A549 (cell line): ENCODE measurements around the gene FAAP100.

Experiments
- MAX ChIP-seq: IDR thresholded peaks from 2 replicates; pipeline ENCODE4 v1.6.1; 2012
- RCOR1 ChIP-seq: fragments of 150-350 bp; IDR thresholded peaks from 2 replicates; pipeline ENCODE4 v1.6.1; 2014; ENCODE audit warnings: antibody characterized with exemption, low read length, low read depth
- RFX5 ChIP-seq: fragments of 450-650 bp; IDR thresholded peaks from 2 replicates; pipeline ENCODE4 v1.7.1; 2014; ENCODE audit warnings: antibody characterized with exemption, mild to moderate bottlenecking, moderate library complexity
- TF ChIP-seq, protein P1 (sequence below): fragments of >200 bp; sonication (Bioruptor Twin); formaldehyde crosslinking; IDR thresholded peaks from 3 replicates; pipeline ENCODE4 v1.5.1; 2016

DNA sequence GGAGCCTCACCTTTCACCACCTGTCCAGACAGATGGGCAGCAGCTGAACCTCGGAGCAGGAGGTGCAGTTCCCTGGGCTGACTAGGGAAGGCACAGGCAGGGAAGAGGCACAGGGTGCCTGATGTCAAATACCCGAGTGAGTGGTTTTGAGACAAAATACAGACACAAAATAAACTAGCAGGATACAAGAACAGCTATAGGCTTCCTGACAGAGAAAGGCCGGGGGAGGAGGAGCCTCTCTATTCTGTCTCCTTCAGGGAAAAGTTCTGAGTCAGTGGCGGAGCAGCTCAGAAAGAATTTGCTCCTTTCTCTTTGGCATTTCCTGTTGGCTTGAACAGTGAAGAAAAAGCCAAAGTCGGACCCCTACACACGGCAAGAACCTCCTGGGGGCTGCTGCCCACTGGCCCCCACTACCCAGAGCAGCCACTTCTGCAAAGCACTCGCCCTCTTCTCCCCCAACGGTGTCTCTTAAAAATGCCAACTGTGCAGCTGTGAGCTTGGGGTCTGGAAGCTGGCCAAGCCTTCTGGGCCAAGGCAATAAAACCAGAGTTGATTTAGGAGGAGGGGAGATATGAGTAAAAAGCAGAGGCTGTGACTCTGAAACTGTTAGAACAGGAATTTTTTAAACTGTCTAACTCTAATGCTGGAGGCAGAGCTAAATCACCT lies 14.4 kb upstream of the FAAP100 start:
- TF ChIP-seq MAX (peak; percentile 78), RFX5 (no peak), RCOR1 (no peak)
- TF ChIP-seq, protein P1, sequence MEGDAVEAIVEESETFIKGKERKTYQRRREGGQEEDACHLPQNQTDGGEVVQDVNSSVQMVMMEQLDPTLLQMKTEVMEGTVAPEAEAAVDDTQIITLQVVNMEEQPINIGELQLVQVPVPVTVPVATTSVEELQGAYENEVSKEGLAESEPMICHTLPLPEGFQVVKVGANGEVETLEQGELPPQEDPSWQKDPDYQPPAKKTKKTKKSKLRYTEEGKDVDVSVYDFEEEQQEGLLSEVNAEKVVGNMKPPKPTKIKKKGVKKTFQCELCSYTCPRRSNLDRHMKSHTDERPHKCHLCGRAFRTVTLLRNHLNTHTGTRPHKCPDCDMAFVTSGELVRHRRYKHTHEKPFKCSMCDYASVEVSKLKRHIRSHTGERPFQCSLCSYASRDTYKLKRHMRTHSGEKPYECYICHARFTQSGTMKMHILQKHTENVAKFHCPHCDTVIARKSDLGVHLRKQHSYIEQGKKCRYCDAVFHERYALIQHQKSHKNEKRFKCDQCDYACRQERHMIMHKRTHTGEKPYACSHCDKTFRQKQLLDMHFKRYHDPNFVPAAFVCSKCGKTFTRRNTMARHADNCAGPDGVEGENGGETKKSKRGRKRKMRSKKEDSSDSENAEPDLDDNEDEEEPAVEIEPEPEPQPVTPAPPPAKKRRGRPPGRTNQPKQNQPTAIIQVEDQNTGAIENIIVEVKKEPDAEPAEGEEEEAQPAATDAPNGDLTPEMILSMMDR, result no peak
